ENCODE data around the gene HMOX1. TPM values are rescaled to one million over a fixed set of nuclear protein-coding genes. Genes with fewer than 3 reads are reported as not detected.

The HMOX1 gene
- total RNA-seq, 3 donors from 2014 or later (not counting 1 experiment from before 2014, with no cell fraction given) = 7.5 to 61.6 (median 15.9) TPM

- H3K4me1 ChIP-seq (ENCODE audit: control insufficient read depth, insufficient read depth, low read length) = peaks cover 34% of the 10 kb centered on the region
- H3K4me3 Mint-ChIP-seq = no peak overlapping the region
- H3K27ac Mint-ChIP-seq = peak overlapping the region in 1 of 2 donors; percentile 74
These were observed 1.5 kb upstream of the HMOX1 start for GRCh38 chr22:35379146-35379993.

GRCh38 chr22:35380013-35380412 lies 883 bp upstream of the HMOX1 start:
- peaks cover 25 to 34% of the 10 kb centered on the region in 2 donors for H3K4me1 Mint-ChIP-seq
- TF ChIP-seq CTCF (IDR thresholded peaks at IDR 0.05) = no peak
- peak overlapping the region; percentile 70 to 74 for H3K27ac Mint-ChIP-seq
- H3K36me3 ChIP-seq (ENCODE audit: control insufficient read depth, insufficient read depth, low read length) = no peaks in the 10 kb centered on the region
- H3K36me3 Mint-ChIP-seq = no peaks in the 10 kb centered on the region
- no peaks in the 10 kb centered on the region for H3K9me3 ChIP-seq (ENCODE audit: control insufficient read depth, insufficient read depth, low read length)
- H3K27ac ChIP-seq (ENCODE audit: low read length) = no peak overlapping the region
- no peaks in the 10 kb centered on the region for H3K9me3 Mint-ChIP-seq
- no peaks in the 10 kb centered on the region for H3K27me3 ChIP-seq (ENCODE audit: control insufficient read depth, insufficient read depth, low read length)
- no peak overlapping the region for H3K4me3 ChIP-seq (ENCODE audit: low read length)
- no peak for ATAC-seq
- peaks cover 34% of the 10 kb centered on the region for H3K4me1 ChIP-seq (ENCODE audit: control insufficient read depth, insufficient read depth, low read length)
- 96% methylated on average over 6 of the region's 6 CpGs for WGBS (ENCODE audit: insufficient coverage)
- peak overlapping the region; percentile 86 for H3K4me3 Mint-ChIP-seq
- no peaks in the 10 kb centered on the region for H3K27me3 Mint-ChIP-seq (ENCODE audit: low read depth in 2 of 2)
- intact Hi-C loops (cut with micrococcal nuclease) = loop anchor here (10.0 kb wide), 1 partner anchor 75 kb away; no protein-coding TSS in a partner anchor
- no peak for DNase-seq

More at GRCh38 chr22:35379146-35379993, 1.5 kb upstream of the HMOX1 start:
- no peaks in the 10 kb centered on the region for H3K27me3 ChIP-seq (ENCODE audit: control insufficient read depth, insufficient read depth, low read length)
- TF ChIP-seq CTCF (IDR thresholded peaks at IDR 0.05) = no peak
- H3K9me3 ChIP-seq (ENCODE audit: control insufficient read depth, insufficient read depth, low read length) = no peaks in the 10 kb centered on the region
- intact Hi-C loops (cut with micrococcal nuclease) = no loop called here
- Mint-ChIP-seq H3K4me1 (peaks cover 25 to 34% of the 10 kb centered on the region in 2 donors), H3K27me3 (ENCODE audit: low read depth in 2 of 2) (no peaks in the 10 kb centered on the region), H3K36me3 (no peaks in the 10 kb centered on the region), H3K9me3 (no peaks in the 10 kb centered on the region)
- ATAC-seq (no peak), DNase-seq (no peak)
- no peak overlapping the region for H3K27ac ChIP-seq (ENCODE audit: low read length)
- no peak overlapping the region for H3K4me3 ChIP-seq (ENCODE audit: low read length)
- no peaks in the 10 kb centered on the region for H3K36me3 ChIP-seq (ENCODE audit: control insufficient read depth, insufficient read depth, low read length)
- WGBS (ENCODE audit: insufficient coverage) = 86% methylated on average over 10 of the region's 10 CpGs

- Mint-ChIP-seq H3K36me3 (no peaks in the 10 kb centered on the region), H3K9me3 (no peaks in the 10 kb centered on the region), H3K27ac (peak overlapping the region; percentile 70 to 74), H3K4me1 (peaks cover 25 to 34% of the 10 kb centered on the region in 2 donors), H3K4me3 (peak overlapping the region; percentile 86), H3K27me3 (ENCODE audit: low read depth in 2 of 2) (no peaks in the 10 kb centered on the region)
- Histone ChIP-seq H3K4me3 (ENCODE audit: low read length) (peak overlapping the region; percentile 31), H3K4me1 (ENCODE audit: control insufficient read depth, insufficient read depth, low read length) (peaks cover 31% of the 10 kb centered on the region), H3K9me3 (ENCODE audit: control insufficient read depth, insufficient read depth, low read length) (no peaks in the 10 kb centered on the region), H3K27me3 (ENCODE audit: control insufficient read depth, insufficient read depth, low read length) (no peaks in the 10 kb centered on the region), H3K27ac (ENCODE audit: low read length) (peak overlapping the region; percentile 5), H3K36me3 (ENCODE audit: control insufficient read depth, insufficient read depth, low read length) (no peaks in the 10 kb centered on the region)
- no peak for ATAC-seq
- no peak for TF ChIP-seq CTCF (IDR thresholded peaks at IDR 0.05)
- WGBS (ENCODE audit: insufficient coverage) = 86% methylated on average over 5 of the region's 5 CpGs
- DNase-seq = no peak
- intact Hi-C loops (cut with micrococcal nuclease) = loop anchor here (10.0 kb wide), 1 partner anchor 77 kb away; no protein-coding TSS in a partner anchor
These were observed 621 bp downstream of the HMOX1 start for GRCh38 chr22:35381424-35382009.
